Subcutaneous abdominal adipose tissue (tissue), 5 donors: ENCODE data around the gene P3R3URF.

ENCODE experiments used
- H3K27ac ChIP-seq: one replicate; pipeline ENCODE4 v1.7.0; 2013; ENCODE audit warnings: low read depth, mild to moderate bottlenecking, inconsistent platforms, low read length, moderate library complexity
- H3K27me3 ChIP-seq, 5 donors: one replicate each; pipeline ENCODE4 v1.7.0; 2013; ENCODE audit warnings: low read length in 5 of 5, inconsistent platforms in 1 of 5; ENCODE audit not compliant: control insufficient read depth in 5 of 5, insufficient read depth in 4 of 5
- H3K36me3 ChIP-seq, 5 donors: one replicate each; pipeline ENCODE4 v1.7.0; 2013; ENCODE audit warnings: low read length in 5 of 5; ENCODE audit not compliant: control insufficient read depth in 5 of 5, insufficient read depth in 5 of 5
- H3K4me1 ChIP-seq, 5 donors: one replicate each; pipeline ENCODE4 v1.7.0; 2013; ENCODE audit warnings: low read length in 5 of 5, mild to moderate bottlenecking in 3 of 5, moderate library complexity in 1 of 5; ENCODE audit not compliant: control insufficient read depth in 5 of 5, insufficient read depth in 5 of 5
- H3K4me3 ChIP-seq, 5 donors: one replicate each; pipeline ENCODE4 v1.7.0; 2013; ENCODE audit warnings: low read length in 5 of 5, low read depth in 1 of 5
- H3K9ac ChIP-seq, 5 donors: one replicate each; pipeline ENCODE4 v1.7.0; 2013; ENCODE audit warnings: low read length in 5 of 5, mild to moderate bottlenecking in 4 of 5, moderate library complexity in 3 of 5
- H3K9me3 ChIP-seq, 5 donors: one replicate each; pipeline ENCODE4 v1.7.0; 2013; ENCODE audit warnings: low read length in 5 of 5; ENCODE audit not compliant: control insufficient read depth in 5 of 5
- donor health status: healthy.
- donor health status: healthy.
- donor health status: healthy.
- donor health status: healthy.
- donor health status: healthy.

Gene P3R3URF

DNA sequence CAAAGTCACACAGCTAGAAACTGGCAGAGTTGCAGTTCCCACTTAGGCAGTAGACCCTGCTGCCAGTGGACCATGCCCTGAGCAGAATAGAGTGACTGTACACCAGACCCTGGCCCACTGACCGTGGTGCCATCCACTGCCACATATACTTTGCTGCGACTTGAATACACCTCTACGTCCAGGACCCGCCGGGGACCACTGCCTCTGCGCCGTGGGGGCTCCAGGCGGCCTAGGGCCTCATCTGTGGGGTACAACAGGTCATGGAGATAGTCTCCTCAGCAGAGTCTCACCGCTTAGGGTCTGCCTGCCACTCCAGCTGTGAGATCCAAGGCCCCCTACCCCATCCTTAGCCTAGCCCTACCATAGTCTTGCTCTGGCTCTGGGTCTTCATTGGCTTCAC lies 20.3 kb upstream of the P3R3URF start:
- no peak overlapping the region for H3K4me3 ChIP-seq
- H3K27ac ChIP-seq: no peak overlapping the region
- H3K9ac ChIP-seq: peak overlapping the region in 3 of 5 donors; percentile 89 to 99 (median 94)
- H3K4me1 ChIP-seq: peaks cover 2 to 38% (median 26%) of the 10 kb centered on the region in 5 donors
- H3K36me3 ChIP-seq: peaks cover 0 to 49% (median 40%) of the 10 kb centered on the region in 5 donors
- H3K27me3 ChIP-seq: no peaks in the 10 kb centered on the region
- H3K9me3 ChIP-seq: no peaks in the 10 kb centered on the region

DNA sequence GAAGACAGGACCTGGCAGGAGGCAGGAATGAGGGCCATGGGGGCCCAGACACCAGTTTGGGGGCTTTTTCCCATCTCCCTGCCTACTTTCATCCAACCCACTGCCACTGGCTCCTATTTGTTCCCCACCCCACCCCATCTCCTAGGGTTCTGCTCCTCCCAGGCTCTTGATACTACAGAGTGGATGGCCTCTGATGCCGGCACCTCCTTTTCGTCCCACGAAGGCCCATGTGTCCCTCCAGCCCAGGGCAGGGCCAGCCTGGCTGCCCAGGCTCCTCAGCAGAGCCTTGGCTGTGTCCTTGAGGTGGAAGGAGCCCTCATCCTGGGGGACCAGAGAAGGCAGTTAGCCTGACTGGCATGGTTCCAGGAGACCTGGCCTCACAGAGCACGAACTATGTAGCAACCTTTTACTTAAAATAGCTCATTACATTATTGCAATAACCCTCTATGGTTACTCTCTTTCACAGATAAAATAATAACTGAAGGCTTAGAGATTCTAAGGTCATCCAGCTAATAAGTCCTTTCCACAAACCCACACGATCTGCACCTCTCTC lies 18.4 kb upstream of the P3R3URF start:
- Histone ChIP-seq H3K4me1 (peaks cover 2 to 38% (median 26%) of the 10 kb centered on the region in 5 donors), H3K4me3 (no peak overlapping the region), H3K27me3 (no peaks in the 10 kb centered on the region), H3K27ac (no peak overlapping the region), H3K9ac (peak overlapping the region in 3 of 5 donors; percentile 20 to 47 (median 25)), H3K9me3 (no peaks in the 10 kb centered on the region), H3K36me3 (peaks cover 0 to 65% (median 54%) of the 10 kb centered on the region in 5 donors)

DNA sequence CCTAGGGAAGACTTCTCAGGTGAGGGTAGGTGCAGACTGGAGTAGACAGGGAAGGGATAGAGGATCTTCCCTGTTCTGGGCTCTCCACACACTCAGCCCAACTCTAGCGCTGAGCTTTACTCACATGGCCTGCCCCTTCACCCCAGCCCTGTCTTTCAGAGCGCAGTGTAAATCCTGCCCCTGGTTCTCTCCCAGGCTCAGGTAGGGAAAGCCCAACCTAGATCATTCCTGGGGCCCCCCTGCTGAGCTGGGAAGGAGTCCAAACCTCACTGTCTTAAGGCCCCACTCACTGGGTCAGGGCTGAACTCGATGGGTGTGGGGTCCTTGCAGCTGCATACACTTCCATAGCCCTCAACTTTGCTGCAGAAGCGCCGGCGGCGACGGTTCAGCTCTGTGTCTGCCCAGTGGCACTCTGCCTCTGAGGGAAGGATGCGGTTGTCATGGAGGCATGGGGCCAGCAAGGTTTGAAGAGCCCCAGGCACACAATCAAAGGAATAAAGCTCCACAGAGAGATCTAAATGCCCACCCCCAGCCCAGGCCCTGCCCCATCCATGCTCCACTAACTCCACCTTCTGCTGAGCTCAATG lies 17.8 kb upstream of the P3R3URF start:
- H3K9me3 ChIP-seq: no peaks in the 10 kb centered on the region
- H3K9ac ChIP-seq: peak overlapping the region in 1 of 5 donors; percentile 20
- no peak overlapping the region for H3K27ac ChIP-seq
- H3K4me3 ChIP-seq: no peak overlapping the region
- H3K4me1 ChIP-seq: peaks cover 2 to 34% (median 22%) of the 10 kb centered on the region in 5 donors
- no peaks in the 10 kb centered on the region for H3K27me3 ChIP-seq
- H3K36me3 ChIP-seq: peaks cover 0 to 71% (median 59%) of the 10 kb centered on the region in 5 donors

DNA sequence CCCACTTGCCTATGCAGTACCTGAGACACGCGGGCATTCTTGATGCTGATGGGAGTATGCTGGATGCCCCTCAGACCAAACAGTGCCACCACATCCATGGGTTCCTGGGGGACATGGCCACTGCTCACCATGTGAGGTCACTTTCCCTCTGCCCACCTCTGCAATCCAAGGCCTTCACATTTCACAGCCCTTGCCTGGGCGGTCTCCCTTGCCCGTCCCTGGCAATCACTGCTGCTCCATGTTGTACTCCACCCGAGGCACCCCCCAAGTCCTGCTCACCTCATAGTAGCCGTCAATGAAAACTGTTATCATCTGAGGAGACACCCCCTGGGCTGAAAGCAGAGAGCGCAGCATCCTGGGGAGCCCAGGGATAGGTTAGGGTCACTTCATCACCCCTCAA lies 17.0 kb upstream of the P3R3URF start:
- Histone ChIP-seq H3K4me3 (no peak overlapping the region), H3K4me1 (peaks cover 2 to 27% (median 18%) of the 10 kb centered on the region in 5 donors), H3K27ac (no peak overlapping the region), H3K36me3 (peaks cover 0 to 79% (median 61%) of the 10 kb centered on the region in 5 donors), H3K27me3 (no peaks in the 10 kb centered on the region), H3K9ac (no peak overlapping the region), H3K9me3 (no peaks in the 10 kb centered on the region)

DNA sequence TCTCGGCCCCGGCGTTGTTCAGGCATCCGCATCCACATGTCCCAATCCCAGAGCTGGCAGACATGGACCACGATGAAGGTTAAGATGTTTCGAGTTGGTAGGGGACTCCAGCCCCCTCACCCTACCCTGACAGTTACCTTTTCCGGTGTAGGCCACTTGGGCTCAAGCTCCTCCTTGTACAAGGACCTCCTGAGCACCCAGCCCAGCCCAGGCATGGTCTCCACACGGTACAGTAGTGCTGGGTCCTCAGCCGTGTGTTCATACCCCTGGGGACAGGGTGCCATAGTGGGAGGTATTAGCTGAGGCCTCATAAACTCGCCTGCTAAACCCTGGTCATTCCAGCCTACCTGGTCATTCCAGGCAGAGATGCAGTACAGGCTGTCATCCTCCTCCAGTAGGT lies 15.9 kb upstream of the P3R3URF start:
- Histone ChIP-seq H3K9me3 (no peaks in the 10 kb centered on the region), H3K9ac (peak overlapping the region in 1 of 5 donors; percentile 8), H3K4me1 (peaks cover 0 to 18% (median 9%) of the 10 kb centered on the region in 5 donors), H3K27ac (no peak overlapping the region), H3K4me3 (no peak overlapping the region), H3K36me3 (peaks cover 0 to 90% (median 69%) of the 10 kb centered on the region in 5 donors), H3K27me3 (no peaks in the 10 kb centered on the region)

DNA sequence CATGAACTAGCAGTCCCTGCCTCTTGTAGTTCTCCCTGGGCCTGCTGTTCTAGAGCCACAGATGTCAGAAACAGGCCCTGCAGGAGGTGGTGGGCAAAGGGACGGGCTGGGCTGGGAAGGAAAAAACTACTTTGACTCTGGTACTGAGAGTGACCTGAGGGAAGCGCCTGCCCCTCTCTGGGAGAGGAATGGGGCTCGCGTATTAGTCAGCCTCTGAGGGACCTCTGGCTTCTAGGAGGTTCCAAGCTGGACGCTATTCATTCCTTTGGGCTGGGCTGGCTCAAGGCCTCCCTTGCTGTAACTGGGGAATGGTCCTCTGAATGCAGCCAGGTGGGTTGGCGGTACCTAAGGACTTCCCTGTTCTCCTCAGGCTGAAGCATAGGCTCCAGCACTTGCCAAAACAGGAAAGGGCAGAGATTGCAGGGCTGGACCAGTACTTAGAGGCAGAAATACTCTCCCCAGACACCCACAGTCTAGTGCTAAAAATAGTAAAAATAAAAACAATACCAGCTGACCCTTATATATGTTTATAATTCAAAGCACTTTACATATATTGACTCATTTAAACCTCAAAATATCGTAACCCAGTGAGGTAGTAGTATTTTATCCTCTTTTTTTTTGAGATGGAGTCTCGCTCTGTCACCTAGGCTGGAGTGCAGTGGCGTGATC lies 14.9 kb upstream of the P3R3URF start:
- no peak overlapping the region for H3K4me3 ChIP-seq
- H3K9ac ChIP-seq: no peak overlapping the region
- H3K27me3 ChIP-seq: no peaks in the 10 kb centered on the region
- H3K27ac ChIP-seq: no peak overlapping the region
- peaks cover 0 to 16% (median 7%) of the 10 kb centered on the region in 5 donors for H3K4me1 ChIP-seq
- no peaks in the 10 kb centered on the region for H3K9me3 ChIP-seq
- H3K36me3 ChIP-seq: peaks cover 0 to 86% (median 64%) of the 10 kb centered on the region in 5 donors

DNA sequence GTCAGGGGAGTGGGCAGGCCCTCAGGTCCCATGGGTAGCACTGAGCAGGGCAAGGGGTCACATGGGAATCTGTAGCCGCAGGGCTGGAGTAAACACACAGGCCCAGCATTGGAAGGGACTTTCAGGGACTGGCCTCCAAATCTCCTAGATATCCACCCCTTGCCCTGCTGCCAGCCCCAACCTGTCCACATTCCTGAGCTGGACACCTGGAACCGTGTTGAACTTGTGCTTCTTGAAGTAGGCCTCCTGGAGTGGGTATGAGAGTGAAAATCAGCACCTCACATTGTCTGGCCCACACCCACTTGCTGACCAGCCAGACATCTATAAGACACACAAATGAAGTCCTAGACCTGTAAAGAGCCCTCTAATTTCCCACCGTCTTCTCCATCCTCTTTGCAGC lies 14.3 kb upstream of the P3R3URF start:
- Histone ChIP-seq H3K9me3 (no peaks in the 10 kb centered on the region), H3K27ac (no peak overlapping the region), H3K9ac (no peak overlapping the region), H3K4me1 (peaks cover 0 to 11% (median 7%) of the 10 kb centered on the region in 5 donors), H3K4me3 (no peak overlapping the region), H3K27me3 (no peaks in the 10 kb centered on the region), H3K36me3 (peaks cover 0 to 80% (median 58%) of the 10 kb centered on the region in 5 donors)

DNA sequence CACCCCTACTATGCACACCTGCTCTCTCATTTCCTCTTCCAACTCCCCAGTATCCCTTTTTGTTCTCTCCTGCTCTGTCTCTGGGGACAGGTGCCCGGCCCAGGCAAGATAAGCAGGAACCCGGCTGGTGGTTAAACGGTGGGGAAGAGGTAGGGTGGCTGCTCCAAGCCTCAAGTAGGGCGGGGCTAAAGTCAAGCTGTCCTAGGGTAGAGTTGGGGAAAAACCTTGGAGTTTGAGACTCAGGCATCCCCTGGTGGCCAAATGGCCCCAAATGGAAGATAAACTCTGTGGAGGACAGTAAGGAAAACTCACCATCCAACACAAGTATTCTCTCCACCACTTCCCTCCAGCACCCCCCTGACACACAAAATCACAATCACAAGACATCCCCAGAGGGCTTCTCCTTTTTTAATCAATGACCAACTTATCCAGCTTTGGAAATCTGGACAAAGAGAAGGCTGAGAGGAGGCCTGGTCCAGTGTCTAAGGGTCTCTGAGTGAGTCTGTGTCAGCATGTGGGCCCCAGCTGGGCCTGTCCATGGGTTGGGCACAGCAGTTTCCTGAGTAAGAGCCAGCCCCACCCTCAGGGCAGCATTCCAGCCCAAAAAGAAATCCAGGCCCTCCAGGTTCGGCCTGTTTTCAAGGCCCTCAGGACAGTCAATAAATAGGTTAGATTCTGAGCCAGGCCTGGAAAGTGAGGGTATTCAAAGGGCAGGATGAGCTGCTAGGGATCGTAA lies 12.2 kb upstream of the P3R3URF start:
- H3K36me3 ChIP-seq: peaks cover 0 to 62% (median 49%) of the 10 kb centered on the region in 5 donors
- H3K4me1 ChIP-seq: peaks cover 0 to 12% (median 4%) of the 10 kb centered on the region in 5 donors
- H3K9me3 ChIP-seq: no peaks in the 10 kb centered on the region
- H3K4me3 ChIP-seq: no peak overlapping the region
- H3K27me3 ChIP-seq: no peaks in the 10 kb centered on the region
- H3K9ac ChIP-seq: peak overlapping the region in 3 of 5 donors; percentile 21 to 45 (median 38)
- no peak overlapping the region for H3K27ac ChIP-seq

DNA sequence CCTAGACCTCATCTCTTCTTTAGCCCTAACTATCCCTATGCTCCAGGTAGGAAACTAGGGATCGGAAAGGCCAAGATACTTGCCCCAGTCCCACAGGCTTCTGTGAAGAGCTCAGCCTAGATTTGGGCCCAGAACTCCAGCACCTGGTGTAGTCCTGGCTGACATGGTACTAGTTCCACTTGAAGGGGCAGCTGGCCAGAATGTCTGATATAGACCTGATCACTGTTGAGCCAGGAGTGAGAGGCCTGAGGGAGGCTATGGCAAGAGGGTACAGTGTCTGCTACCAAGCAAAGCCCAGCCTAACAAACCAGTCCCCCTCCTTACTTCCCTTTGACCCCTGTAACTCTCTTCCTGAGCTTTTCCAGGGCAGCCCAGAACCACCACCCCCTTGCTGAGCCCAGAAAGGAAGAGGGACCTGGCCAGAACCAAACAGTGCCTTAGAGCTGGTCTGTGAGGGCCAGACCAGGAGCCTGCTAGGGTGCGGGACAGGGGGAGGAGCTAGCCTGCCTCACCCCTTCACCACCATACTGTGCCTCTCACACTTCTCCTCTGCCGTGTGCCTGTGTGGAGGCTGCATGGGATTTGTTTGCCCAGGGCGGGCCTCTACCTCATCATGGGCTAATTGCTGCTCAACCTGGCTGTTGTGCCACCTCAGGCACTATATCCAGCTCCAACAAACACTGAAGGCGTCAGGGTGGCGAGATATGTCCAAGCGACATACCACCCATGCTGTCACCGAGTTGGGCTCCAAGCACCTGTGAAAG lies 11.0 kb upstream of the P3R3URF start:
- Histone ChIP-seq H3K4me1 (peaks cover 2 to 19% (median 13%) of the 10 kb centered on the region in 5 donors), H3K9me3 (no peaks in the 10 kb centered on the region), H3K27me3 (no peaks in the 10 kb centered on the region), H3K4me3 (no peak overlapping the region), H3K36me3 (peaks cover 0 to 50% (median 37%) of the 10 kb centered on the region in 5 donors), H3K27ac (no peak overlapping the region), H3K9ac (no peak overlapping the region)
